ENCODE results near the gene FBLN1.

DNA sequence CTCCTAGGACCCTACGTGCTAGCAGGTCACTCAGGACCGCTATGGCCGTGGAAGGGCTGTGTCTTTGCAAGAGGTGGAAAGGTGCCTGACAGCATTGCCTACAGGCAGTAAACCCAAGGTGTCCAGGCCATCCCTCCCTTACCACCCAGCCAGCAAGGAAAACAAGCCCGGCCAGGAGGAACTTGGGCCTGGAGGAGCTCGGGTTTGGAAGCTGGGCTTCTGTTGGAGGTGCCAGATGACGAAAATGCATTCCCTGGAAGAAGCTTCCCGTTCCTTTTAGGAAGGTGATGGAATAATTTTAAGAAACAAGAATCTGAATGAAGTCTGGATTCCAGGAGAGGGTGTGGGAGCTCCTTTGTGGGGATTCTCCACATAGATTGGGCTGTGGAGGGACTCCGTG, 23.6 kb downstream of the FBLN1 start:
- TF ChIP-seq, protein P1, sequence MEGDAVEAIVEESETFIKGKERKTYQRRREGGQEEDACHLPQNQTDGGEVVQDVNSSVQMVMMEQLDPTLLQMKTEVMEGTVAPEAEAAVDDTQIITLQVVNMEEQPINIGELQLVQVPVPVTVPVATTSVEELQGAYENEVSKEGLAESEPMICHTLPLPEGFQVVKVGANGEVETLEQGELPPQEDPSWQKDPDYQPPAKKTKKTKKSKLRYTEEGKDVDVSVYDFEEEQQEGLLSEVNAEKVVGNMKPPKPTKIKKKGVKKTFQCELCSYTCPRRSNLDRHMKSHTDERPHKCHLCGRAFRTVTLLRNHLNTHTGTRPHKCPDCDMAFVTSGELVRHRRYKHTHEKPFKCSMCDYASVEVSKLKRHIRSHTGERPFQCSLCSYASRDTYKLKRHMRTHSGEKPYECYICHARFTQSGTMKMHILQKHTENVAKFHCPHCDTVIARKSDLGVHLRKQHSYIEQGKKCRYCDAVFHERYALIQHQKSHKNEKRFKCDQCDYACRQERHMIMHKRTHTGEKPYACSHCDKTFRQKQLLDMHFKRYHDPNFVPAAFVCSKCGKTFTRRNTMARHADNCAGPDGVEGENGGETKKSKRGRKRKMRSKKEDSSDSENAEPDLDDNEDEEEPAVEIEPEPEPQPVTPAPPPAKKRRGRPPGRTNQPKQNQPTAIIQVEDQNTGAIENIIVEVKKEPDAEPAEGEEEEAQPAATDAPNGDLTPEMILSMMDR (conservative IDR thresholded peaks at IDR 0.05): no peak
- no peak for TF ChIP-seq ZFX (IDR thresholded peaks at IDR 0.05)

Measured in C4-2B (cell line).